Esophagus squamous epithelium (tissue), 4 donors: Measurements from ENCODE around the gene SLC25A22.

Source experiments
- POLR2A ChIP-seq, 4 donors: fragments of 450-650 bp; IDR thresholded peaks; one replicate each; pipeline ENCODE4 v1.6.1; 2017; ENCODE audit warnings: antibody characterized with exemption in 4 of 4, mild to moderate bottlenecking in 4 of 4, moderate library complexity in 3 of 4
- TF ChIP-seq, protein P1 (sequence below), 6 experiments: fragments of 450-650 bp in 4 of 6; fragments of 200-600 bp in 2 of 6; sonication (generic) in 2 of 6; IDR thresholded peaks; one replicate each; pipeline ENCODE4 v1.5.1; 2016 to 2019; ENCODE audit warnings: antibody characterized with exemption in 6 of 6, mild to moderate bottlenecking in 4 of 6, moderate library complexity in 4 of 6

DNA sequence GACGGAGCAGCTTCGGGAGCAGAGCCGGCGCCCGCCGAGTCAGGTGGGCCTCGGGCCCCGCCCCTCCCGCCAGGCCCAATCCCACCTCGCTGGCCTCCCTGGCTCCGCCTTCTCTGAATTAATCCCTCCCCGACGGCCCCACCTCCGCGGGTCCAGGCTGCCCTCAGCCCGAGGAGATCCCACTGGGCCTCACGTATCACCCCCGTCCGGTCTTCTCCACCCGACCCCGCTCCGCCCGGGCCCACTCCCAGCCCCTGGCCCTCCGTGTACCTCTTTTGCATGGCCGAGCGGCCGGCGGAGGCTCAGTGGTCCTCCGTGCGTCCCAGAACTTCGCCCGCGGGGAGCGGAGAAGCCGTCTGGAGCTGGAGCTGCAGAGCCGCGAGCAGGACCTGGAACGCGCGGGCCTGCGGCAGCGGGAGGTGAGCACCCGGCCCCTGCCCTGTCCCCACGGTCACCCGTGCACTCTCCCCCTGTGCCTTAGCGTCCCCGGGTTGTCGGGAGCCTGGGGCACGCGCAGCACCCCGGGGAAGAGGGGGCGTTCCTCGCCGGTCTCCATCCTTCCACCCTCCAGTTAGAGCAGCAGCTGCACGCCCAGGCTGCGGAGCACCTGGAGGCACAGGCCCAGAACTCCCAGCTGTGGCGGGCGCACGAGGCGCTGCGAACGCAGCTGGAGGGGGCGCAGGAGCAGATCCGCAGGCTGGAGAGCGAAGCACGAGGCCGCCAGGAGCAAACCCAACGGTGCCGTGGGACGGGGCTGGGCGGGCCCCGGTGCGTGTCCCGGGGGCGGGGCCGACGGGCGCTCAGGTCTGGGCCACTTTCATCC lies 32.4 kb upstream of the SLC25A22 start:
- TF ChIP-seq, protein P1, sequence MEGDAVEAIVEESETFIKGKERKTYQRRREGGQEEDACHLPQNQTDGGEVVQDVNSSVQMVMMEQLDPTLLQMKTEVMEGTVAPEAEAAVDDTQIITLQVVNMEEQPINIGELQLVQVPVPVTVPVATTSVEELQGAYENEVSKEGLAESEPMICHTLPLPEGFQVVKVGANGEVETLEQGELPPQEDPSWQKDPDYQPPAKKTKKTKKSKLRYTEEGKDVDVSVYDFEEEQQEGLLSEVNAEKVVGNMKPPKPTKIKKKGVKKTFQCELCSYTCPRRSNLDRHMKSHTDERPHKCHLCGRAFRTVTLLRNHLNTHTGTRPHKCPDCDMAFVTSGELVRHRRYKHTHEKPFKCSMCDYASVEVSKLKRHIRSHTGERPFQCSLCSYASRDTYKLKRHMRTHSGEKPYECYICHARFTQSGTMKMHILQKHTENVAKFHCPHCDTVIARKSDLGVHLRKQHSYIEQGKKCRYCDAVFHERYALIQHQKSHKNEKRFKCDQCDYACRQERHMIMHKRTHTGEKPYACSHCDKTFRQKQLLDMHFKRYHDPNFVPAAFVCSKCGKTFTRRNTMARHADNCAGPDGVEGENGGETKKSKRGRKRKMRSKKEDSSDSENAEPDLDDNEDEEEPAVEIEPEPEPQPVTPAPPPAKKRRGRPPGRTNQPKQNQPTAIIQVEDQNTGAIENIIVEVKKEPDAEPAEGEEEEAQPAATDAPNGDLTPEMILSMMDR (IDR thresholded peaks at IDR 0.05) = no peak
- no peak for TF ChIP-seq POLR2A (IDR thresholded peaks at IDR 0.05)
